Ascending aorta (tissue), 2 donors: ENCODE results near the gene TGIF2. TPM values are rescaled to one million over a fixed set of nuclear protein-coding genes. Genes with fewer than 3 reads are reported as not detected.
A peak's percentile ranks its signal among the peaks of the same experiment; 100 is the strongest.

ENCODE experiments used
- DNase-seq, 2 donors: peaks; one replicate each; pipeline ENCODE4 v3.0.0-alpha.2; 2019; ENCODE audit warnings: low spot score in 2 of 2
- H3K27ac ChIP-seq, 2 donors: fragments of 200-600 bp; sonication (generic); one replicate each; pipeline ENCODE4 v1.5.1; 2016 to 2017; ENCODE audit warnings: mild to moderate bottlenecking in 1 of 2
- H3K27me3 ChIP-seq: fragments of 200-600 bp; sonication (generic); one replicate; pipeline ENCODE4 v1.5.1; 2017
- H3K36me3 ChIP-seq, 2 donors: fragments of 200-600 bp; sonication (generic); one replicate each; pipeline ENCODE4 v1.5.1; 2016
- H3K4me1 ChIP-seq, 2 donors: fragments of 200-600 bp; sonication (generic); one replicate each; pipeline ENCODE4 v1.5.1; 2016 to 2017; ENCODE audit warnings: mild to moderate bottlenecking in 1 of 2
- H3K4me3 ChIP-seq, 2 donors: fragments of 200-600 bp; sonication (generic); one replicate each; pipeline ENCODE4 v1.5.1; 2016 to 2017; ENCODE audit warnings: mild to moderate bottlenecking in 1 of 2
- H3K9me3 ChIP-seq, 2 donors: fragments of 200-600 bp; sonication (generic); one replicate each; pipeline ENCODE4 v1.5.1; 2016
- intact Hi-C: fragments of 100-400 bp; cut with DNase I; formaldehyde crosslinking; loops from one replicate; pipeline ENCODE4 v1.15.1; 2023
- total RNA-seq: library from RNA; depleted of rRNA; stranded (reverse); fragments of >200 nt; gene quantifications from one replicate; pipeline ENCODE4 v1.1.0, GENCODE V29; 2016
- TF ChIP-seq, protein P1 (sequence below), 3 experiments: fragments of 200-600 bp in 2 of 3; fragments of 450-650 bp in 1 of 3; sonication (generic) in 2 of 3; IDR thresholded peaks; one replicate each; pipeline ENCODE4 v1.5.1; 2016 to 2019; ENCODE audit warnings: antibody characterized with exemption in 3 of 3, mild to moderate bottlenecking in 1 of 3, moderate library complexity in 1 of 3

Gene TGIF2
- total RNA-seq, 1 donor from 2014 or later, result 29.8 TPM

DNA sequence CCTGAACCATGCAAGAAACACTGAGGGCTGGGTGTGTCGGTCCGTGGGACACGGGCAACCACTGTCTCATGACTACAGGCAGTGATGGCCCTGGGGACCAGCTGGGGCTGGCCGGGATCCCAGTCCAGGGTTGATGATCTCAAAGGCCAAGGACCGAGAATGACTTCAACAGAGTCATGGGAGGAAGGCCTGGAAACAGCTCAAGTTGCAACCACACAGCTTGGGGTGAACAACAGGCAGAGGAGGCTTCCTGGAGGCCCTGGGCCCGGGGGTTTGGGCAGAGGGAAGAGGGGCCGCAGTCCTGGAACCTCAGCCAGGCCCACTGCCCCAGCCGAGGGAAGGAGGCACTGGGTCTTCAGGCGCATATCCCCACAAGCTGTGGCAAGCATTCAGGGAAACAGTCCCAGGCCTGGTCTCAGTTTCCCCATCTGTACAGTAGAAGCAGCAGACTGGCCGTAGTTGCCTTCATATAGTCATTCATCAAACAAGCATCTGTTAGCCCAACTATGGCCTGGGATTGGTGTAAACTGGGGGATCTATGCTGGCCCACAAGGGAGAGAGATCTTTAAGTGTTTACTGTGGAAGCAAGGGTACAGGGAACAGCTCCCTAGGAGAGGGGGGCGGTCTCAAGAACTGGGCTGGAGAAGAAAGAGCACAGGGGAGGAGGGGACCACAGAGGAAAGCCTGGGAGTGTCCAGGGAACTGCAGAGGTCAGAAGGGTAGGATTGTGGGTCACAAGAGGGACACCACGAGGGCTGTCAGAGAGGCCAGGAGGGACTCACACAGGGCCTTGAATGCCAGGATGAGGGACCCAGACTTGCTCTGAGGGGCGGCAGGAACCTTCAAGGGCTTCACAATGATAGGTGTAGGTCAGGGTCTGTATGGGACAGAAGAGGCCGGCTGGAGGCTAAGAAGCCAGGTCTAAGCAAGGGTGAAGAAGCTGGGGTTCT lies 29.9 kb upstream of the TGIF2 start:
- intact Hi-C loops, result loop anchor here (5.0 kb wide), 1 partner anchor 229 kb away; the partner anchor contains the start of gene DSN1

DNA sequence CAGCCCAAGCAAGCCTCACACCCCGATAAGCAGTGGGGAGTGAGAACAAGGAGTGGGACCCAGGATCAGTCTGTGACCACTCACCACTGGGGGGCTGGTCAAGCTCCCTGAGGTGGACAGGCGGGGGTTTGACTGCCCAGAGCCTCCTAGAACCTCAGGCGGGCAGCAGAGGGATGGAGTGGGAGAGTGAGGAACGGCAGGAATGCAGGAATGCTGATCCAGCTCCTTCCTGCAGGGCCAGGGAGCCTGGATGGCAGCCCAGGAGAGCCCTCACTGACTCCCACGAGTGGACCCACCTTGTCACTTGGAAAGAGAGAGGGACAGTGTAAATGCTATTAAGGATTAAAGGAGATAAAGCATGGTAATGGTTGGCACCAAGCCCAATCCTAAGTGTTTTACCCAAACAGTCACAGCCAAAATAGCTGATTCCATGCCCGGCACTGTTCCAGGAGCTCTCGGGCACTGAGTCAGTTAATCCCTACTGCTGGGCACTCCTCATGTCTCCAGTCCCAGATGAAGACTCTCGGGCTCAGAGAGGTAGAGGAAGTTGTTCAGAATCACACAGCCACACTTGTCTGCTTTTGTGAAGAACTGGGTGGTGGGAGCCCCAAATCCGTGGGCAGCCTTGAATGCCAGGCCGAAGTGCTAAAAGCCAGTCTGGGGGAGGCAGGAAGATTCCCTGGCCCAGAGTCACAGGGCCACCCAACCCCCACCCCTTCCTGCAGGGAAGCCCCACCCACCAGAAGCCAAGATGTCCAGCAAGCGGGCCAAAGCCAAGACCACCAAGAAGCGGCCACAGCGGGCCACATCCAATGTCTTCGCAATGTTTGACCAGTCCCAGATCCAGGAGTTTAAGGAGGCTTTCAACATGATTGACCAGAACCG lies 29.0 kb upstream of the TGIF2 start:
- Histone ChIP-seq H3K4me3 (peak overlapping the region; percentile 92 to 93), H3K36me3 (peaks cover 36 to 60% of the 10 kb centered on the region in 2 donors), H3K27ac (peak overlapping the region; percentile 98 to 99), H3K27me3 (no peaks in the 10 kb centered on the region), H3K4me1 (peaks cover 11 to 43% of the 10 kb centered on the region in 2 donors), H3K9me3 (no peaks in the 10 kb centered on the region)
- intact Hi-C loops, result loop anchor here (5.0 kb wide), 1 partner anchor 228 kb away; the partner anchor contains the start of gene DSN1
- TF ChIP-seq, protein P1, sequence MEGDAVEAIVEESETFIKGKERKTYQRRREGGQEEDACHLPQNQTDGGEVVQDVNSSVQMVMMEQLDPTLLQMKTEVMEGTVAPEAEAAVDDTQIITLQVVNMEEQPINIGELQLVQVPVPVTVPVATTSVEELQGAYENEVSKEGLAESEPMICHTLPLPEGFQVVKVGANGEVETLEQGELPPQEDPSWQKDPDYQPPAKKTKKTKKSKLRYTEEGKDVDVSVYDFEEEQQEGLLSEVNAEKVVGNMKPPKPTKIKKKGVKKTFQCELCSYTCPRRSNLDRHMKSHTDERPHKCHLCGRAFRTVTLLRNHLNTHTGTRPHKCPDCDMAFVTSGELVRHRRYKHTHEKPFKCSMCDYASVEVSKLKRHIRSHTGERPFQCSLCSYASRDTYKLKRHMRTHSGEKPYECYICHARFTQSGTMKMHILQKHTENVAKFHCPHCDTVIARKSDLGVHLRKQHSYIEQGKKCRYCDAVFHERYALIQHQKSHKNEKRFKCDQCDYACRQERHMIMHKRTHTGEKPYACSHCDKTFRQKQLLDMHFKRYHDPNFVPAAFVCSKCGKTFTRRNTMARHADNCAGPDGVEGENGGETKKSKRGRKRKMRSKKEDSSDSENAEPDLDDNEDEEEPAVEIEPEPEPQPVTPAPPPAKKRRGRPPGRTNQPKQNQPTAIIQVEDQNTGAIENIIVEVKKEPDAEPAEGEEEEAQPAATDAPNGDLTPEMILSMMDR (IDR thresholded peaks at IDR 0.05), result no peak
- peak in 1 of 2 donors; percentile 87 for DNase-seq

More for the DNA sequence above, 29.9 kb upstream of the TGIF2 start:
- Histone ChIP-seq H3K27me3 (no peaks in the 10 kb centered on the region), H3K9me3 (no peaks in the 10 kb centered on the region), H3K27ac (peak overlapping the region; percentile 98 to 99), H3K4me1 (peaks cover 11 to 48% of the 10 kb centered on the region in 2 donors), H3K36me3 (peaks cover 30 to 53% of the 10 kb centered on the region in 2 donors), H3K4me3 (peak overlapping the region; percentile 92 to 93)
- DNase-seq, result peak; percentile 73 to 92
- TF ChIP-seq, protein P1 (IDR thresholded peaks at IDR 0.05), result no peak

DNA sequence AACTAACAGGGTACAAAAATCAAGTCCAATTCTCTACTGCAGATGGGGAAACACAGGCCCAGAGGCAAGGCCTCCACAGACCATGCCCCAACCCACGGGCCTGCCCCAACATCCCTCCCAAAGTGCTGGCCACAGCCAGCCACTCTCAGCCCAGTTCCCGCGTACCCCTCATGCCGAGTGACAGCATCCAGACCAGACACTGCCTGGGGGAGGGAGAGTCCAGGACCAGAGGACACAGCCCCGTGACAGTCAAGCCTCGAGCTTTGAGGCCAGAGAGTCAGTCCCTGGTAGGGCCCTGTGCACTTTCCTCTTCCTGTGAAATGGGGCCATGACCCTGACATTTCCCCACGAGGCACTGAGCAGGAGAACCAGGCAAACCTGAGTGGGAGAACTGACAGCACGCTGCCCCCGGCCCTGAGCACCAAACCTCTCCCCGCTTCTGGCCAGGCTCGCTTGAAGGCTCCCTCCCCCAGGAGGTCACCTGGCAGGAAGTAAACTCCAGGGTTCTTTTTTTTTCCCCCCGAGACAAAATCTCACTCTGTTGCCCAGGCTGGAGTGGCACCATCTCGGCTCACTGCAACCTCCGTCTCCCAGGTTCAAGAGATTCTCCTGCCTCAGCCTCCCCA lies 27.2 kb upstream of the TGIF2 start:
- peak overlapping the region; percentile 23 to 93 for H3K4me3 ChIP-seq
- peak overlapping the region; percentile 77 to 98 for H3K27ac ChIP-seq
- H3K36me3 ChIP-seq, result peaks cover 39 to 61% of the 10 kb centered on the region in 2 donors
- intact Hi-C loops, result no loop called here
- no peaks in the 10 kb centered on the region for H3K9me3 ChIP-seq
- DNase-seq, result no peak
- no peaks in the 10 kb centered on the region for H3K27me3 ChIP-seq
- TF ChIP-seq, protein P1 (IDR thresholded peaks at IDR 0.05), result no peak
- peaks cover 11 to 47% of the 10 kb centered on the region in 2 donors for H3K4me1 ChIP-seq

DNA sequence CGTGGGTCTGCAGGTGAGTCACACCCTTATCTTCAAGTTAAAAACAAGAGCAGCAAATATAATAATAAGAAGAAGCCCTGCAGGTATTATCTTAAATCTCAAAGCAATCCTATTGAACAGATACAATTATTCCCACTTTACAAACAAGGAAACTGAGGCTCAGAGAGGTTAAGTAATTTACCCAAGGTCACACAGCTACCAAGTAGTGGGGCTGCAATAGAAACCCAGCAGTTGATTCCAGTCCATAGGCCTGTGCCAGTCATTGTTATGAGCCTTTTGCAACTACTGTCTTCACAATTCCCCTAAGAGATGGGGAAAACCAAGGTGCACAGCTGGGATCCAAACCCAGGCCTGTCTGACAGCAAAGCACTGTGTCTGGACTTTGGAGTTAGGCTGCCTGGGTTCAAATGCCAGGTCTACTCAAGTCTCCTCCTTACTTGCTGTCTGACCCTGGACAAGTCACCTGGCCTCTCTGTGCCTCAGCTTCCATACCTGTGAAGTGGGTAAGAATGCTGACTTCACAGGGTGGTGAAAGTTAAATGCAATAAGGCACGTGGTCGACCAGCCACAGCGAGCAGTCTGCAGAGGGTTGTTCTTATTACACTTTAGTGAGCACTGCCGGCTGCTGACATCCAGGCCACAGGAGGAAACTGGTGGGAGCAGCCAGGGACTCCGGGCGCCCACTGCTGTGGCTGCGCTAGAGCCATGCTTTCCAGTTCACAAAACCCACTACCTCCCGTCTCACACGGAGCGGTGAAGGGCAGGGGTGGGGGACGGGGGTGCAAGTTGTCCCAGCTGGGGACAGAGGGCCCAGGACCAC lies 26.0 kb upstream of the TGIF2 start:
- peak overlapping the region in 1 of 2 donors; percentile 93 for H3K4me3 ChIP-seq
- intact Hi-C loops, result no loop called here
- H3K36me3 ChIP-seq, result peaks cover 39 to 57% of the 10 kb centered on the region in 2 donors
- H3K4me1 ChIP-seq, result peaks cover 11 to 47% of the 10 kb centered on the region in 2 donors
- no peaks in the 10 kb centered on the region for H3K27me3 ChIP-seq
- peak overlapping the region; percentile 77 to 98 for H3K27ac ChIP-seq
- DNase-seq, result no peak
- H3K9me3 ChIP-seq, result no peaks in the 10 kb centered on the region
- TF ChIP-seq, protein P1 (IDR thresholded peaks at IDR 0.05), result no peak
